Measurements from ENCODE around the gene RAB9B.

GRCh38 chrX:103825881-103826280, 6.2 kb downstream of the RAB9B start:
- TF ChIP-seq CTCF (IDR thresholded peaks at IDR 0.05) (no peak), POLR2A (IDR thresholded peaks at IDR 0.05) (no peak)
